Loucy (cell line): ENCODE results near the gene B3GAT1.

Source experiments
- H2AFZ ChIP-seq: fragments of 200-600 bp; sonication (generic); 2 replicates; pipeline ENCODE4 v1.6.0; 2016; ENCODE audit warnings: antibody characterized with exemption, mild to moderate bottlenecking, low read length, moderate library complexity
- H3F3A ChIP-seq: fragments of 200-600 bp; 2 replicates; pipeline ENCODE4 v1.6.0; 2016; ENCODE audit warnings: antibody characterized with exemption, low read depth, mild to moderate bottlenecking
- H3K27me3 ChIP-seq: fragments of 200-600 bp; sonication (generic); 2 replicates; pipeline ENCODE4 v1.6.1; 2014; ENCODE audit warnings: low read length, mild to moderate bottlenecking; ENCODE audit not compliant: insufficient read depth, poor library complexity, severe bottlenecking
- H3K36me3 ChIP-seq: fragments of 200-600 bp; sonication (generic); 2 replicates; pipeline ENCODE4 v1.6.1; 2016; ENCODE audit warnings: low read length; ENCODE audit not compliant: insufficient read depth
- H3K4me1 ChIP-seq: fragments of 200-600 bp; sonication (generic); 2 replicates; pipeline ENCODE4 v1.5.1; 2014; ENCODE audit warnings: low read length, mild to moderate bottlenecking; ENCODE audit not compliant: insufficient read depth, poor library complexity, severe bottlenecking
- H3K4me2 ChIP-seq: fragments of 200-600 bp; sonication (generic); 2 replicates; pipeline ENCODE4 v1.6.0; 2014; ENCODE audit warnings: antibody characterized with exemption, low read length, low read depth, mild to moderate bottlenecking; ENCODE audit not compliant: poor library complexity, severe bottlenecking
- H3K4me3 ChIP-seq: fragments of 200-600 bp; sonication (generic); 2 replicates; pipeline ENCODE4 v1.5.1; 2014; ENCODE audit warnings: low read length, mild to moderate bottlenecking, mixed read lengths; ENCODE audit not compliant: poor library complexity, severe bottlenecking
- H3K79me2 ChIP-seq: fragments of 200-600 bp; sonication (generic); 2 replicates; pipeline ENCODE4 v1.6.1; 2014; ENCODE audit warnings: low read length; ENCODE audit not compliant: insufficient read depth
- H3K9ac ChIP-seq: fragments of 200-600 bp; sonication (generic); 2 replicates; pipeline ENCODE4 v1.6.0; 2014; ENCODE audit warnings: mild to moderate bottlenecking, low read depth, low read length, moderate library complexity; ENCODE audit not compliant: poor library complexity, severe bottlenecking
- H3K9me2 ChIP-seq: fragments of 200-600 bp; sonication (generic); replicated peaks from 2 replicates; pipeline ENCODE4 v1.6.1; 2016; ENCODE audit warnings: low read depth, low read length, mixed read lengths
- H3K9me3 ChIP-seq: fragments of 200-600 bp; sonication (generic); 2 replicates; pipeline ENCODE4 v1.6.1; 2014; ENCODE audit warnings: mild to moderate bottlenecking, antibody characterized with exemption, low read length, low read depth; ENCODE audit not compliant: insufficient read depth
- H4K20me1 ChIP-seq: fragments of 200-600 bp; sonication (generic); 2 replicates; pipeline ENCODE4 v1.6.0; 2014; ENCODE audit warnings: antibody characterized with exemption, low read length, mild to moderate bottlenecking; ENCODE audit not compliant: insufficient read depth, poor library complexity, severe bottlenecking
- EZH2phosphoT487 ChIP-seq: fragments of 200-600 bp; IDR thresholded peaks from 2 replicates; pipeline ENCODE4 v1.6.1; 2018; ENCODE audit warnings: antibody characterized with exemption, mild to moderate bottlenecking, moderate library complexity, borderline replicate concordance
- TF ChIP-seq, protein P1 (sequence below): fragments of 200-600 bp; sonication (generic); conservative IDR thresholded peaks from 2 replicates; pipeline ENCODE4 v1.5.1; 2014; ENCODE audit warnings: mild to moderate bottlenecking, antibody characterized with exemption, low read length

B3GAT1 gene

DNA sequence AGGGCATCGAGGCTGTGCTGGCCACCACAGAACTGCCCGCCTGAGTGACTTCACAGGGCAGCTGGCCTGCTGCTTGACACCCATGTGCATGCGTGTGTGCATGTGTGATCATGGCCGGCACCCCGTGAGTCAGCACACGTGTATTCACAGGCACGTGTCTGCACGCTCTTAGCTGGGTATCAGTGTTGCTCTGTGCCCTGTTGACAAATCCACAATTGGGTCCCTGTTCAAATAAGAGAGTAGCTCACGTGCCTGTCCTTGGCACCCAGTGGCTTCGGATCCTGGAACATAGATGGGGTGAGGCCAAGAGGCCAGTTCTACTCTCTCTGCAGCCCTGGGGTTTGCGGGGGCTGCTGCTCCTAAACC is 14.0 kb downstream of the B3GAT1 start:
- Histone ChIP-seq H3K4me2 (no peak overlapping the region), H3K9me3 (peaks cover 26% of the 10 kb centered on the region; the same call in 1 of the 2 replicates), H3K27me3 (no peaks in the 10 kb centered on the region), H3F3A (no peaks in the 10 kb centered on the region), H3K9ac (no peak overlapping the region), H3K36me3 (no peaks in the 10 kb centered on the region), H3K9me2 (no peaks in the 10 kb centered on the region), H2AFZ (no peak overlapping the region), H3K4me3 (no peak overlapping the region), H3K4me1 (no peaks in the 10 kb centered on the region), H3K79me2 (no peaks in the 10 kb centered on the region), H4K20me1 (no peaks in the 10 kb centered on the region)
- TF ChIP-seq EZH2phosphoT487 = no peak
- TF ChIP-seq, protein P1, sequence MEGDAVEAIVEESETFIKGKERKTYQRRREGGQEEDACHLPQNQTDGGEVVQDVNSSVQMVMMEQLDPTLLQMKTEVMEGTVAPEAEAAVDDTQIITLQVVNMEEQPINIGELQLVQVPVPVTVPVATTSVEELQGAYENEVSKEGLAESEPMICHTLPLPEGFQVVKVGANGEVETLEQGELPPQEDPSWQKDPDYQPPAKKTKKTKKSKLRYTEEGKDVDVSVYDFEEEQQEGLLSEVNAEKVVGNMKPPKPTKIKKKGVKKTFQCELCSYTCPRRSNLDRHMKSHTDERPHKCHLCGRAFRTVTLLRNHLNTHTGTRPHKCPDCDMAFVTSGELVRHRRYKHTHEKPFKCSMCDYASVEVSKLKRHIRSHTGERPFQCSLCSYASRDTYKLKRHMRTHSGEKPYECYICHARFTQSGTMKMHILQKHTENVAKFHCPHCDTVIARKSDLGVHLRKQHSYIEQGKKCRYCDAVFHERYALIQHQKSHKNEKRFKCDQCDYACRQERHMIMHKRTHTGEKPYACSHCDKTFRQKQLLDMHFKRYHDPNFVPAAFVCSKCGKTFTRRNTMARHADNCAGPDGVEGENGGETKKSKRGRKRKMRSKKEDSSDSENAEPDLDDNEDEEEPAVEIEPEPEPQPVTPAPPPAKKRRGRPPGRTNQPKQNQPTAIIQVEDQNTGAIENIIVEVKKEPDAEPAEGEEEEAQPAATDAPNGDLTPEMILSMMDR = no peak

DNA sequence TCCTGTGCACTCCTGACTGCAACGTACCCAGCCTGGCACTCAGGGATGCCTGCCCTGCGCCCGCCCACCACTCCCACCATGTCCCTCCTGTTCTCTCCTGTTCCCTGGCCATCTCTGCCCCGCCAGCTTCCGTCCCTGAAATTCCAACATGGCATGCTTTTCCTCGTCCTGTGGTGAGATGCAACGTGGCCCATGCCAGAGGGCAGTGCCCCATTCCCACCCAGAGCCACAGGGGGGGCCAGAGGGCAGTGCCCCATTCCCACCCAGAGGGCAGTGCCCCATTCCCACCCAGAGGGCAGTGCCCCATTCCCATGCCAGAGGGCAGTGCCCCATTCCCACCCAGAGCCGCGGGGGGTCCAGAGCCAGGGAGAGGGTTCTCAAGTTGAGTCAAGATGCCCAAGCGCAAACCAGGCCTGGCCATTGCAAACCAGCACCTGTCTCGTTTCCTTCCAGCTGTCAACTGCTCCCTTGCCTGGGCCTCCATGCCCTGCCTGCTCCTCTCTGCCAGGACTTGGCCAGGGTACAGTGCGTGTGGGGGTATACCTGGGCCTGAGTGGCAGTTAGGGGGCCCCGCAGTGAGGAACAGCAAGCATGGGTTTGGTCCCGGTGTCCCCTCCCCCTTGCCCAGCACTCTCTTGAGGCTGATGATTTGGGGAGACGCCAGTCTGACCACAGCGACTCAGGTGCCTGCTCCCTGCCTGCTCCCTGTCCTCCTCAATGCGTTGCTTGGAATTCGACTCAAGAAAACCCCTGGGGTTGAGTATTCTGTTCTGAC is 14.6 kb downstream of the B3GAT1 start:
- Histone ChIP-seq H3K36me3 (no peaks in the 10 kb centered on the region), H2AFZ (no peak overlapping the region), H3K27me3 (no peaks in the 10 kb centered on the region), H3K79me2 (no peaks in the 10 kb centered on the region), H3F3A (no peaks in the 10 kb centered on the region), H3K9me3 (peaks cover 31% of the 10 kb centered on the region; the same call in 1 of the 2 replicates), H4K20me1 (no peaks in the 10 kb centered on the region), H3K4me3 (no peak overlapping the region), H3K9me2 (no peaks in the 10 kb centered on the region), H3K9ac (no peak overlapping the region), H3K4me1 (no peaks in the 10 kb centered on the region), H3K4me2 (no peak overlapping the region)
- no peak for TF ChIP-seq EZH2phosphoT487
- TF ChIP-seq, protein P1 = no peak

DNA sequence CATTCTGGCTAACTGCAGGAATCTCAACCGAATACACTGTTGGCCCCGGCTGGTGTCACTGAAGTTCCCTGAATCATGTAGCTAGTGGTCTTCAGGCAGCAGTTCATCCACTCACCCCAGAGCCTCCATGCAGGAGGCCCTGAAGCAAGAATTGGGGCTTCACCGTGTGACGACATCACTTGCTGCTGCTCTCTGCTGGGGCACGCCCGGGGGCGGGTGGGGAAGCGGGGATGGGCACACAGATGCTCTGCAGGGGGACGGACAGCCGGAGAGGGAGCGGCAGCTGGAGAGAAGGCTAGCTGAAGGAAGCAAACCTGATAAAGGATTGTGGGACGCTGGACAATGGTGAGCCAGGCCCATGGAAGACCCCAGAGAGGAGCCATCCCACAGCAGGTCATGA is 17.0 kb downstream of the B3GAT1 start:
- Histone ChIP-seq H3K9me3 (peaks cover 22% of the 10 kb centered on the region; the same call in 1 of the 2 replicates), H3K36me3 (no peaks in the 10 kb centered on the region), H3K27me3 (no peaks in the 10 kb centered on the region), H4K20me1 (no peaks in the 10 kb centered on the region), H3K79me2 (no peaks in the 10 kb centered on the region), H2AFZ (no peak overlapping the region), H3K9me2 (no peaks in the 10 kb centered on the region), H3K4me3 (no peak overlapping the region), H3F3A (no peaks in the 10 kb centered on the region), H3K9ac (no peak overlapping the region), H3K4me2 (no peak overlapping the region), H3K4me1 (no peaks in the 10 kb centered on the region)
- TF ChIP-seq, protein P1 = no peak
- no peak for TF ChIP-seq EZH2phosphoT487
